HG02571 (cell line): ENCODE data around the gene GAPDH.
A peak's percentile ranks its signal among the peaks of the same experiment; 100 is the strongest.
"Not testable (repeated sequence)": the region's sequence is repeated elsewhere in the genome, so short reads cannot be mapped to it uniquely, and the experiment has no call there.

ENCODE experiments used
- ATAC-seq: cut with Tn5 transposase; IDR thresholded peaks from one replicate; pipeline ENCODE4 v1.9.1; 2021; ENCODE audit warnings: mild to moderate bottlenecking, moderate library complexity; ENCODE audit not compliant: unreplicated experiment

Gene GAPDH

DNA sequence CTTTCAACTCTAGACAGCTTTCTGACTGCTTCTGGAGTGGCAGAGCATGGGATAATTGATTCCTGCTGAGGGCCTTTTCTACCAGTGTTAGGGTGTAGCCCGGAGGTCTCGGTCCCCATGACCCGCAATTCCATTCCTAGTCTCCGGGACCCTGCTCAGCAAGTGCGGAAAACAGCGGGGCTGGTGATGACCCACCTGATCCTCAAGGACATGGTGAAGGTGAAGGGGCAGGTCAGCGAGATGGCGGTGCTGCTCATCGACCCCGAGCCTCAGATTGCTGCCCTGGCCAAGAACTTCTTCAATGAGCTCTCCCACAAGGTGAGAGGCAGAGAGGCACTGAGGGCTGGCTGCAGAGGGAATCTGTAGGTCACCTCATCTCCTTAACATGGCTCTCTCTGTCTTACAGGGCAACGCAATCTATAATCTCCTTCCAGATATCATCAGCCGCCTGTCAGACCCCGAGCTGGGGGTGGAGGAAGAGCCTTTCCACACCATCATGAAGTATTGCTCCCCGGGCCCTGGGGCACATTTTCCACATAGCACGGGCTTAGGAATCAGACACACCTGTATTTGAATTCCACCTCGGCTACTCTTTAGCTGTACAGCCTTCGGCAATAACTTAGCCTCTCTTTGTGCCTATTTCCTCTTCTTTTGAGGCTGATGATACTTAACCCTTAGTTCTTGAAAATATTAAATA, 5.6 kb upstream of the GAPDH start:
- no peak for ATAC-seq

- ATAC-seq = no peak
Measured at GRCh38 chr12:6529291-6529737, 5.0 kb upstream of the GAPDH start.

DNA sequence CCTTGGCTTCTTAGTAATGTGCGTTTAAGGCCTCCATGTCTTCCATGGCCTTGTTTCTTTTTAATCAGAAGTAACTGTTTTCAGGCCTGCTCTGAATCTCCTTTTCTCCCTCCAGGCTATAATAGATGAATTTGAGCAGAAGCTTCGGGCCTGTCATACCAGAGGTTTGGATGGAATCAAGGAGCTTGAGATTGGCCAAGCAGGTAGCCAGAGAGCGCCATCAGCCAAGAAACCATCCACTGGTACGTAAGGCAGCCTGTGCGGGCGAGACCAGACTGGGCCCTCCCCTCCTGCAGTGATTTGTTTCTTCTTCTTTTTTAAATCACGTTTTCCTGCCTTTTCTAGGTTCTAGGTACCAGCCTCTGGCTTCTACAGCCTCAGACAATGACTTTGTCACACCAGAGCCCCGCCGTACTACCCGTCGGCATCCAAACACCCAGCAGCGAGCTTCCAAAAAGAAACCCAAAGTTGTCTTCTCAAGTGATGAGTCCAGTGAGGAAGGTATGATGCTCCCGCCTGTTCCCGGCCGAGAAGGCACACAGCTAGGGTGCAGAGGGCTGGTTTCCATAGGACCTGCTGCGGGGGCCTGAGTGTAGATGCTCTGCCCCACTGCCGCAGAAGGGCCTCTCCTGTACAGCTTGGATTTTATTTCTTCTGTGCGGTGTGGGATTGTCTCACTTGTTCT, 3.6 kb upstream of the GAPDH start:
- ATAC-seq = no peak

GRCh38 chr12:6532051-6532926, 2.0 kb upstream of the GAPDH start:
- no peak for ATAC-seq

GRCh38 chr12:6532927-6533652, 1.2 kb upstream of the GAPDH start:
- ATAC-seq = peak; percentile 8

DNA sequence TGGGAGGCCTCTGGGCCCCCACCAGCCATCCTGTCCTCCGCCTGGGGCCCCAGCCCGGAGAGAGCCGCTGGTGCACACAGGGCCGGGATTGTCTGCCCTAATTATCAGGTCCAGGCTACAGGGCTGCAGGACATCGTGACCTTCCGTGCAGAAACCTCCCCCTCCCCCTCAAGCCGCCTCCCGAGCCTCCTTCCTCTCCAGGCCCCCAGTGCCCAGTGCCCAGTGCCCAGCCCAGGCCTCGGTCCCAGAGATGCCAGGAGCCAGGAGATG, 729 bp upstream of the GAPDH start:
- ATAC-seq = no peak

DNA sequence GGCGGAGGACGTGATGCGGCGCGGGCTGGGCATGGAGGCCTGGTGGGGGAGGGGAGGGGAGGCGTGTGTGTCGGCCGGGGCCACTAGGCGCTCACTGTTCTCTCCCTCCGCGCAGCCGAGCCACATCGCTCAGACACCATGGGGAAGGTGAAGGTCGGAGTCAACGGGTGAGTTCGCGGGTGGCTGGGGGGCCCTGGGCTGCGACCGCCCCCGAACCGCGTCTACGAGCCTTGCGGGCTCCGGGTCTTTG, 303 bp downstream of the GAPDH start:
- no peak for ATAC-seq

GRCh38 chr12:6534945-6535696, 804 bp downstream of the GAPDH start:
- ATAC-seq = peak; percentile 5

DNA sequence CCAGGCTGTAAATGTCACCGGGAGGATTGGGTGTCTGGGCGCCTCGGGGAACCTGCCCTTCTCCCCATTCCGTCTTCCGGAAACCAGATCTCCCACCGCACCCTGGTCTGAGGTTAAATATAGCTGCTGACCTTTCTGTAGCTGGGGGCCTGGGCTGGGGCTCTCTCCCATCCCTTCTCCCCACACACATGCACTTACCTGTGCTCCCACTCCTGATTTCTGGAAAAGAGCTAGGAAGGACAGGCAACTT, 1.3 kb downstream of the GAPDH start:
- no peak for ATAC-seq

- no peak for ATAC-seq
Measured at GRCh38 chr12:6535960-6536847, 1.9 kb downstream of the GAPDH start.

- no peak for ATAC-seq
Measured at GRCh38 chr12:6536894-6537579, 2.7 kb downstream of the GAPDH start.

GRCh38 chr12:6537580-6538419, 3.5 kb downstream of the GAPDH start:
- ATAC-seq = not testable (repeated sequence)

DNA sequence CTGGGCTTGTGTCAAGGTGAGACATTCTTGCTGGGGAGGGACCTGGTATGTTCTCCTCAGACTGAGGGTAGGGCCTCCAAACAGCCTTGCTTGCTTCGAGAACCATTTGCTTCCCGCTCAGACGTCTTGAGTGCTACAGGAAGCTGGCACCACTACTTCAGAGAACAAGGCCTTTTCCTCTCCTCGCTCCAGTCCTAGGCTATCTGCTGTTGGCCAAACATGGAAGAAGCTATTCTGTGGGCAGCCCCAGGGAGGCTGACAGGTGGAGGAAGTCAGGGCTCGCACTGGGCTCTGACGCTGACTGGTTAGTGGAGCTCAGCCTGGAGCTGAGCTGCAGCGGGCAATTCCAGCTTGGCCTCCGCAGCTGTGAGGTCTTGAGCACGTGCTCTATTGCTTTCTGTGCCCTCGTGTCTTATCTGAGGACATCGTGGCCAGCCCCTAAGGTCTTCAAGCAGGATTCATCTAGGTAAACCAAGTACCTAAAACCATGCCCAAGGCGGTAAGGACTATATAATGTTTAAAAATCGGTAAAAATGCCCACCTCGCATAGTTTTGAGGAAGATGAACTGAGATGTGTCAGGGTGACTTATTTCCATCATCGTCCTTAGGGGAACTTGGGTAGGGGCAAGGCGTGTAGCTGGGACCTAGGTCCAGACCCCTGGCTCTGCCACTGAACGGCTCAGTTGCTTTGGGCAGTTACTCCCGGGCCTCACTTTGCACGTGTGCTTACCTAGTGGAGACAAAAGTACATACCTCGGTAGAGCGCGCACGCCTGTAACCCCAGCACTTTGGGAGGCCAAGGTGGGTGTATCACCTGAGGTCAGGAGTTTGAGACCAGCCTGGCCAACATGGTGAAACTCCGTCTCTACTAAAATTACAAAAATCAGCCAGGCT, 4.3 kb downstream of the GAPDH start:
- ATAC-seq = no peak

DNA sequence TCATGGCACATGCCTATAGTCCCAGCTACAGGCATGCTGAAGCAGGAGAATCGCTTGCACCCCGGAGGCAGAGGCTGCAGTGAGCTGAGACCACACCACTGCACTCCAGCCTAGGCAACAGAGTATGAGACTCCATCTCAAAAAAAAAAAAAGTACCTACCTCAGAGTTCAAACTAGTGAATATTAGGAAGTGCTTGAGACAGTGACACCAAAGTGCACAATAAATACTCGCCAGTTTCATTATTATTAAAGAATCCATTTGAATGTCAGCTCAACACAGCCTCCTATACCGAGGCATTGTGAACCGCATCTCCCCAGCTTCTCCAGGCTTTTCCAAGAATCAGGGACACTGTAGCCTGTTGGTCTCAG, 5.0 kb downstream of the GAPDH start:
- ATAC-seq = no peak

GRCh38 chr12:6539707-6540134, 5.4 kb downstream of the GAPDH start:
- ATAC-seq = no peak

- no peak for ATAC-seq
Measured at GRCh38 chr12:6540181-6540877, 6.0 kb downstream of the GAPDH start.
